GM19025 (cell line): ENCODE data around the gene F10.

Experiments
- ATAC-seq: cut with Tn5 transposase; IDR thresholded peaks from one replicate; pipeline ENCODE4 v1.9.1; 2021; ENCODE audit warnings: mild to moderate bottlenecking, low read depth, moderate library complexity; ENCODE audit not compliant: unreplicated experiment

F10 gene

GRCh38 chr13:113166681-113167080, 44.1 kb downstream of the F10 start:
- ATAC-seq: no peak

- ATAC-seq: no peak
Observed at GRCh38 chr13:113167155-113167554, 44.6 kb downstream of the F10 start.

- ATAC-seq: no peak
Observed at GRCh38 chr13:113167575-113167974, 45.0 kb downstream of the F10 start.

- no peak for ATAC-seq
Observed at GRCh38 chr13:113168211-113168610, 45.6 kb downstream of the F10 start.

- no peak for ATAC-seq
Observed at GRCh38 chr13:113169277-113170272, 47.0 kb downstream of the F10 start.

GRCh38 chr13:113170511-113170910, 47.9 kb downstream of the F10 start:
- ATAC-seq: no peak

GRCh38 chr13:113171250-113172125, 48.9 kb downstream of the F10 start:
- ATAC-seq: no peak

GRCh38 chr13:113172419-113172926, 49.9 kb downstream of the F10 start:
- no peak for ATAC-seq

- ATAC-seq: no peak
Observed at GRCh38 chr13:113176280-113176679, 53.7 kb downstream of the F10 start.

- no peak for ATAC-seq
Observed at GRCh38 chr13:113176822-113177221, 54.2 kb downstream of the F10 start.

- ATAC-seq: no peak
Observed at GRCh38 chr13:113178070-113178895, 55.7 kb downstream of the F10 start.

- ATAC-seq: no peak
Observed at GRCh38 chr13:113178896-113179167, 56.2 kb downstream of the F10 start.

- ATAC-seq: no peak
Observed at GRCh38 chr13:113179374-113180230, 57.0 kb downstream of the F10 start.

GRCh38 chr13:113182046-113182445, 59.4 kb downstream of the F10 start:
- no peak for ATAC-seq

GRCh38 chr13:113183450-113184129, 61.0 kb downstream of the F10 start:
- no peak for ATAC-seq

- no peak for ATAC-seq
Observed at GRCh38 chr13:113184568-113185440, 62.2 kb downstream of the F10 start.

- ATAC-seq: peak; percentile 96
Observed at GRCh38 chr13:113186061-113186900, 63.7 kb downstream of the F10 start.
